Measurements from ENCODE around the gene FOXC1. TPM values are rescaled to one million over a fixed set of nuclear protein-coding genes. Genes with fewer than 3 reads are reported as not detected.

Gene FOXC1
- total RNA-seq, 1 experiment from 2014 or later: 16.7 TPM

DNA sequence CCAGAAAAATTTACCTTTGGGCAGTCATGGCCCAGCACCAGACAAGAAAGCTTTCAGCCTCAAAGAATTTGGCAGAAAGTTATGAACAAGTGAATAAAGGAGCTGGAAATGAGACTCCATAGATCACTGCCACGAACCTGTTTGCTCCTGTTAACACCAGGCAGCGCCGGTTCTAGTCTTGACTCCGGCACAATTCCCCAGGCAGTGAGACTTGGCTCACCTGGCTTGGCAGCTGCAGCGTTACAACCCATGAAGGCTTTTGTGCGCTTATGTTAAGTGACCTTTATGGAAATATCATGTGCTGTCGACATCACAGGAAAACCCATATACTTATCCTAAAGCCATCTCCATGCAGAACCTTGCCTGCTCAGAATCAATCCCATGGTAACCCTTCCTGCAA is 22.2 kb upstream of the FOXC1 start:
- Mint-ChIP-seq H3K4me3 (ENCODE audit: unreplicated experiment) (no peak overlapping the region), H3K4me1 (ENCODE audit: insufficient read depth, unreplicated experiment) (no peaks in the 10 kb centered on the region), H3K9me3 (ENCODE audit: unreplicated experiment) (no peaks in the 10 kb centered on the region), H3K27ac (ENCODE audit: low read depth, unreplicated experiment) (no peak overlapping the region), H3K36me3 (ENCODE audit: insufficient read depth, unreplicated experiment) (no peaks in the 10 kb centered on the region), H3K27me3 (ENCODE audit: insufficient read depth, unreplicated experiment) (peaks cover 13% of the 10 kb centered on the region)
- DNase-seq (ENCODE audit: unreplicated experiment): no peak
- intact Hi-C loops (cut with micrococcal nuclease): no loop called here
- TF ChIP-seq, protein P1, sequence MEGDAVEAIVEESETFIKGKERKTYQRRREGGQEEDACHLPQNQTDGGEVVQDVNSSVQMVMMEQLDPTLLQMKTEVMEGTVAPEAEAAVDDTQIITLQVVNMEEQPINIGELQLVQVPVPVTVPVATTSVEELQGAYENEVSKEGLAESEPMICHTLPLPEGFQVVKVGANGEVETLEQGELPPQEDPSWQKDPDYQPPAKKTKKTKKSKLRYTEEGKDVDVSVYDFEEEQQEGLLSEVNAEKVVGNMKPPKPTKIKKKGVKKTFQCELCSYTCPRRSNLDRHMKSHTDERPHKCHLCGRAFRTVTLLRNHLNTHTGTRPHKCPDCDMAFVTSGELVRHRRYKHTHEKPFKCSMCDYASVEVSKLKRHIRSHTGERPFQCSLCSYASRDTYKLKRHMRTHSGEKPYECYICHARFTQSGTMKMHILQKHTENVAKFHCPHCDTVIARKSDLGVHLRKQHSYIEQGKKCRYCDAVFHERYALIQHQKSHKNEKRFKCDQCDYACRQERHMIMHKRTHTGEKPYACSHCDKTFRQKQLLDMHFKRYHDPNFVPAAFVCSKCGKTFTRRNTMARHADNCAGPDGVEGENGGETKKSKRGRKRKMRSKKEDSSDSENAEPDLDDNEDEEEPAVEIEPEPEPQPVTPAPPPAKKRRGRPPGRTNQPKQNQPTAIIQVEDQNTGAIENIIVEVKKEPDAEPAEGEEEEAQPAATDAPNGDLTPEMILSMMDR (IDR thresholded peaks at IDR 0.05; ENCODE audit: unreplicated experiment): no peak
- CTCF ChIA-PET: interaction anchor here (0.6 kb wide), 1 partner anchor 872 kb away, joined by 3 read pairs; no protein-coding TSS in a partner anchor
- BruUV-seq (replicated peaks): no TSS peak
- POLR2A ChIA-PET: no interaction called here

DNA sequence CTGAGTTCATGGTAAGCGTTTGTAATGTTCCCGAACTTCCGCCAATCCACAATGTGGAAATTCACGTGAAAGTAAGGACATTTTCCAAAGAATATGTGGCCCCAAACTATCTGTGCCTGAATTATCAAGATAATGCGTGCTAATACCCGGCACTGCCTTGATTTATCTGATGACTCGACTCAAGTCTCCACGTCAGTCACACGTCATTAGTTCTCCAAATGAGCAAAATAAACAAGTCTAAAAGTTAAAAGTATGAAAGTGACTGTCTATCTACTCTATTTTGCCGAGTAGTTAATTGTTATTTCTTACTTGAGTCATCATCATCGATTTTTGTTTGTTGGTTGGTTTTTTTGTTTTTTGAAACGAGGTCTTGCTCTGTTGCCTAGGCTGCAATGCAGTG is 21.7 kb upstream of the FOXC1 start:
- H3K9me3 Mint-ChIP-seq (ENCODE audit: unreplicated experiment): no peaks in the 10 kb centered on the region
- H3K27ac Mint-ChIP-seq (ENCODE audit: low read depth, unreplicated experiment): no peak overlapping the region
- TF ChIP-seq, protein P1 (IDR thresholded peaks at IDR 0.05; ENCODE audit: unreplicated experiment): no peak
- CTCF ChIA-PET: interaction anchor here (0.6 kb wide), 1 partner anchor 871 kb away, joined by 3 read pairs; no protein-coding TSS in a partner anchor
- intact Hi-C loops (cut with micrococcal nuclease): no loop called here
- no TSS peak for BruUV-seq (replicated peaks)
- no peaks in the 10 kb centered on the region for H3K36me3 Mint-ChIP-seq (ENCODE audit: insufficient read depth, unreplicated experiment)
- POLR2A ChIA-PET: no interaction called here
- no peaks in the 10 kb centered on the region for H3K4me1 Mint-ChIP-seq (ENCODE audit: insufficient read depth, unreplicated experiment)
- no peak overlapping the region for H3K4me3 Mint-ChIP-seq (ENCODE audit: unreplicated experiment)
- H3K27me3 Mint-ChIP-seq (ENCODE audit: insufficient read depth, unreplicated experiment): peaks cover 17% of the 10 kb centered on the region
- DNase-seq (ENCODE audit: unreplicated experiment): no peak

DNA sequence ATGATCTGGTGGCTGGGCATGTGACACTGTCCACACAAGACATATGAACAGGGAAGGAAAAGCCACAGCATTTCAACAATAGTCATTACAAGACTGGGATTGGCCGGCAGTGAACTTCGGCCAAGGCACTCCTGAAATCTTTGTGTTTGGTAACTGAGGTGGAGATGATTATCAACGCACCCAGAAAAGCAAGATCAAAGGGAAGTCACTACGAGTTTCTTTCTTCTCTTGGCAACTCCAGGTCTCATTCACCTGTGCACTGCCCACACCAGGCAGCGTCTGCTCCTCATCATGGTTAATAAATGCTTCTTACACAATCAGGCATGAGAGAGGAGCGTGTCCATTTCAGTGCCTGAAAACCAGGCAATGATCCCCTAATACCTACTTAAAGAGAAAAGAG is 20.5 kb upstream of the FOXC1 start:
- peaks cover 29% of the 10 kb centered on the region for H3K27me3 Mint-ChIP-seq (ENCODE audit: insufficient read depth, unreplicated experiment)
- intact Hi-C loops (cut with micrococcal nuclease): no loop called here
- ChIA-PET POLR2A (no interaction called here), CTCF (no interaction called here)
- TF ChIP-seq, protein P1 (IDR thresholded peaks at IDR 0.05; ENCODE audit: unreplicated experiment): no peak
- no peaks in the 10 kb centered on the region for H3K36me3 Mint-ChIP-seq (ENCODE audit: insufficient read depth, unreplicated experiment)
- H3K4me1 Mint-ChIP-seq (ENCODE audit: insufficient read depth, unreplicated experiment): peaks cover 6% of the 10 kb centered on the region
- no peak for DNase-seq (ENCODE audit: unreplicated experiment)
- no peak overlapping the region for H3K27ac Mint-ChIP-seq (ENCODE audit: low read depth, unreplicated experiment)
- no peaks in the 10 kb centered on the region for H3K9me3 Mint-ChIP-seq (ENCODE audit: unreplicated experiment)
- no peak overlapping the region for H3K4me3 Mint-ChIP-seq (ENCODE audit: unreplicated experiment)
- no TSS peak for BruUV-seq (replicated peaks)

DNA sequence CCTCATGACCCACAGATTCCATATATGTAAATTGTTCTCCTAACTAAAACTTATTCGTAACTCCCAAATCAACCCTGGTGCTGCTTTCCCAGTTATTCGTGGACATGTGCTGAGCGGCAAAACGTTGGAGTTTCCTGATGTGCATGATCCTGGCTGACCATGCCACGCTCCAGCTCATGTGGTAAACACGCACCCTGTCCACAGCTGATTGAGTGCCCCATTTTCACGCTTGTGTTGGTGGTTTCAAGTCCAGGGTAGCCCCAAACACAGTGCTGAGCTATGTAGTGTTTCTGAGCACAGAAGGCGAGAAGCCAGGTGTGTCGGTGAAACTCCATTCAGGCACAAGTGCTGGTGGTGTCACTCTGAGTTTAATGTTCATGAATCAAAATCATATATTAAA is 19.1 kb upstream of the FOXC1 start:
- BruUV-seq (replicated peaks): no TSS peak
- peaks cover 6% of the 10 kb centered on the region for H3K4me1 Mint-ChIP-seq (ENCODE audit: insufficient read depth, unreplicated experiment)
- ChIA-PET CTCF (interaction anchor here (0.7 to 1.1 kb wide), 2 partner anchors 33 to 1105 kb away, joined by 3 read pairs; no protein-coding TSS in a partner anchor), POLR2A (no interaction called here)
- no peak for DNase-seq (ENCODE audit: unreplicated experiment)
- no peak overlapping the region for H3K27ac Mint-ChIP-seq (ENCODE audit: low read depth, unreplicated experiment)
- no peaks in the 10 kb centered on the region for H3K36me3 Mint-ChIP-seq (ENCODE audit: insufficient read depth, unreplicated experiment)
- H3K27me3 Mint-ChIP-seq (ENCODE audit: insufficient read depth, unreplicated experiment): peaks cover 27% of the 10 kb centered on the region
- TF ChIP-seq, protein P1 (IDR thresholded peaks at IDR 0.05; ENCODE audit: unreplicated experiment): no peak
- intact Hi-C loops (cut with micrococcal nuclease): no loop called here
- H3K9me3 Mint-ChIP-seq (ENCODE audit: unreplicated experiment): no peaks in the 10 kb centered on the region
- no peak overlapping the region for H3K4me3 Mint-ChIP-seq (ENCODE audit: unreplicated experiment)
